ENCODE data around the gene KPNA3. TPM values are rescaled to one million over a fixed set of nuclear protein-coding genes. Genes with fewer than 3 reads are reported as not detected.
"Not testable (repeated sequence)": the region's sequence is repeated elsewhere in the genome, so short reads cannot be mapped to it uniquely, and the experiment has no call there.

KPNA3 gene
- total RNA-seq, 1 donor from 2014 or later = 5.9 TPM

GRCh38 chr13:49711218-49711863 is 81.1 kb downstream of the KPNA3 start:
- no peak overlapping the region for H3K4me3 ChIP-seq
- H3K36me3 ChIP-seq = peaks cover 6 to 40% of the 10 kb centered on the region in 2 donors
- H3K9me3 ChIP-seq = peaks cover 0 to 18% of the 10 kb centered on the region in 2 donors
- H3K27ac ChIP-seq = no peak overlapping the region
- DNase-seq (ENCODE audit: low spot score in 2 of 2) = no peak
- no peaks in the 10 kb centered on the region for H3K27me3 ChIP-seq
- no peaks in the 10 kb centered on the region for H3K4me1 ChIP-seq
- no peak for TF ChIP-seq CTCF (IDR thresholded peaks at IDR 0.05)
- intact Hi-C loops (cut with DNase I) = no loop called here

- intact Hi-C loops (cut with DNase I); H3K9me3 ChIP-seq; H3K4me3 ChIP-seq; DNase-seq (ENCODE audit: low spot score in 2 of 2); H3K27me3 ChIP-seq; H3K27ac ChIP-seq; H3K4me1 ChIP-seq: not testable (repeated sequence)
- peaks cover 24 to 36% of the 10 kb centered on the region in 2 donors for H3K36me3 ChIP-seq
Measured at GRCh38 chr13:49704264-49704663, 88.2 kb downstream of the KPNA3 start.

GRCh38 chr13:49701491-49701890 is 91.0 kb downstream of the KPNA3 start:
- Histone ChIP-seq H3K4me3 (no peak overlapping the region), H3K27me3 (no peaks in the 10 kb centered on the region), H3K9me3 (no peaks in the 10 kb centered on the region), H3K4me1 (no peaks in the 10 kb centered on the region), H3K36me3 (peaks cover 24 to 37% of the 10 kb centered on the region in 2 donors), H3K27ac (no peak overlapping the region)
- no peak for DNase-seq (ENCODE audit: low spot score in 2 of 2)
- intact Hi-C loops (cut with DNase I) = no loop called here
- TF ChIP-seq CTCF (IDR thresholded peaks at IDR 0.05) = no peak

GRCh38 chr13:49697468-49697867 is 95.0 kb downstream of the KPNA3 start:
- TF ChIP-seq CTCF (IDR thresholded peaks at IDR 0.05) = no peak
- no peak for DNase-seq (ENCODE audit: low spot score in 2 of 2)
- Histone ChIP-seq H3K36me3 (peaks cover 11 to 17% of the 10 kb centered on the region in 2 donors), H3K9me3 (no peaks in the 10 kb centered on the region), H3K4me3 (no peak overlapping the region), H3K27me3 (no peaks in the 10 kb centered on the region), H3K27ac (no peak overlapping the region), H3K4me1 (no peaks in the 10 kb centered on the region)
- intact Hi-C loops (cut with DNase I) = loop anchor here (10.0 kb wide), 1 partner anchor 237 kb away; the partner anchor contains the start of gene SPRYD7

- Histone ChIP-seq H3K36me3 (peaks cover 0 to 6% of the 10 kb centered on the region in 2 donors), H3K4me1 (peaks cover 0 to 3% of the 10 kb centered on the region in 2 donors), H3K4me3 (no peak overlapping the region), H3K9me3 (no peaks in the 10 kb centered on the region), H3K27me3 (no peaks in the 10 kb centered on the region), H3K27ac (no peak overlapping the region)
- TF ChIP-seq CTCF (IDR thresholded peaks at IDR 0.05) = no peak
- no peak for DNase-seq (ENCODE audit: low spot score in 2 of 2)
- intact Hi-C loops (cut with DNase I) = loop anchor here (5.0 to 10.0 kb wide), 2 partner anchors 240 to 388 kb away; partner anchors contain the start of gene SPRYD7
Measured at GRCh38 chr13:49694446-49694845, 98.0 kb downstream of the KPNA3 start.

- intact Hi-C loops (cut with DNase I) = loop anchor here (5.0 to 10.0 kb wide), 2 partner anchors 241 to 388 kb away; partner anchors contain the start of gene SPRYD7
- no peak for TF ChIP-seq CTCF (IDR thresholded peaks at IDR 0.05)
- DNase-seq (ENCODE audit: low spot score in 2 of 2) = no peak
- H3K36me3 ChIP-seq = peaks cover 0 to 6% of the 10 kb centered on the region in 2 donors
- H3K4me1 ChIP-seq = peaks cover 0 to 3% of the 10 kb centered on the region in 2 donors
- no peaks in the 10 kb centered on the region for H3K27me3 ChIP-seq
- no peak overlapping the region for H3K4me3 ChIP-seq
- H3K27ac ChIP-seq = no peak overlapping the region
- no peaks in the 10 kb centered on the region for H3K9me3 ChIP-seq
Measured at GRCh38 chr13:49693877-49694276, 98.6 kb downstream of the KPNA3 start.
